T-cell (primary cell): ENCODE results near the gene UBR1. TPM values are rescaled to one million over a fixed set of nuclear protein-coding genes. Genes with fewer than 3 reads are reported as not detected.

Source experiments
- ATAC-seq, 4 experiments: fragments of 200-7000 bp in 3 of 4; fragments of 150-1000 bp in 1 of 4; cut with Tn5 transposase; replicated peaks in 1 of 4; 1 replicate in 3 of 4; 2 replicates in 1 of 4; pipeline ENCODE4 v1.10.0; 2021; ENCODE audit warnings: moderate library complexity in 3 of 4, mild to moderate bottlenecking in 2 of 4, moderate number of reproducible peaks in 1 of 4
- CTCF ChIA-PET, 2 donors: fragments of 300-600 bp; sonication (Branson Sonifier 250); formaldehyde crosslinking; loops; one replicate each; lab custom pipeline; 2022; ENCODE audit warnings: antibody characterized with exemption in 2 of 2; lab: Charles Lee
- POLR2A ChIA-PET, 2 donors: fragments of 300-600 bp; sonication (Branson Sonifier 250); formaldehyde crosslinking; loops; one replicate each; lab custom pipeline; 2022; ENCODE audit warnings: antibody characterized with exemption in 2 of 2; lab: Charles Lee
- DNase-seq, 35 experiments: peaks; one replicate each; pipeline versions ENCODE4 v3.0.0 to v3.0.0-alpha.2; 2013 to 2023
- H3K27ac ChIP-seq: one replicate; pipeline ENCODE4 v1.5.1; 2013; ENCODE audit warnings: low read length
- H3K27me3 ChIP-seq, 2 experiments: replicated peaks in 1 of 2; 1 replicate in 1 of 2; 2 replicates in 1 of 2; pipeline versions ENCODE4 v1.6.1 to v1.7.0; 2013; ENCODE audit warnings: low read length in 1 of 2, mixed read lengths in 1 of 2; ENCODE audit not compliant: control insufficient read depth in 2 of 2, insufficient read depth in 2 of 2; ENCODE audit errors: extremely low read depth in 1 of 2
- H3K36me3 ChIP-seq, 2 donors: 1 replicate in 1 of 2; 2 replicates in 1 of 2; pipeline versions ENCODE4 v1.6.1 to v1.7.0; 2013; ENCODE audit warnings: low read length in 1 of 2; ENCODE audit not compliant: control insufficient read depth in 2 of 2, insufficient read depth in 1 of 2; ENCODE audit errors: extremely low read depth in 1 of 2
- H3K4me1 ChIP-seq, 2 experiments: 1 replicate in 1 of 2; 2 replicates in 1 of 2; pipeline versions ENCODE4 v1.6.1 to v1.7.0; 2013; ENCODE audit warnings: low read length in 2 of 2, mixed read lengths in 1 of 2; ENCODE audit not compliant: insufficient read depth in 2 of 2, control insufficient read depth in 1 of 2; ENCODE audit errors: extremely low read depth in 1 of 2
- H3K4me3 ChIP-seq, 2 donors: 1 replicate in 1 of 2; 2 replicates in 1 of 2; pipeline versions ENCODE4 v1.5.1 to v1.7.0; 2013; ENCODE audit warnings: mild to moderate bottlenecking in 2 of 2, low read length in 1 of 2, moderate library complexity in 1 of 2; ENCODE audit not compliant: control insufficient read depth in 1 of 2; ENCODE audit errors: extremely low read depth in 1 of 2
- H3K9me3 ChIP-seq: 2 replicates; pipeline ENCODE4 v1.7.0; 2013
- H3K27ac Mint-ChIP-seq, 2 donors: one replicate each; pipeline ENCODE4 v1.8.0; 2020 to 2021; ENCODE audit warnings: mild to moderate bottlenecking in 2 of 2, mixed read lengths in 2 of 2
- H3K27me3 Mint-ChIP-seq, 2 donors: one replicate each; pipeline ENCODE4 v1.8.0; 2021 to 2022; ENCODE audit warnings: mixed read lengths in 2 of 2
- H3K36me3 Mint-ChIP-seq: one replicate; pipeline ENCODE4 v1.8.0; 2021; ENCODE audit warnings: mixed read lengths
- H3K4me1 Mint-ChIP-seq, 3 donors: one replicate each; pipeline ENCODE4 v1.8.0; 2020 to 2022; ENCODE audit warnings: mixed read lengths in 3 of 3, mild to moderate bottlenecking in 1 of 3
- H3K4me3 Mint-ChIP-seq, 3 donors: one replicate each; pipeline ENCODE4 v1.8.0; 2020 to 2022; ENCODE audit warnings: mild to moderate bottlenecking in 3 of 3, mixed read lengths in 3 of 3, moderate library complexity in 3 of 3
- H3K9me3 Mint-ChIP-seq, 3 donors: one replicate each; pipeline ENCODE4 v1.8.0; 2020 to 2022; ENCODE audit warnings: mixed read lengths in 3 of 3
- WGBS: methylation state at CpG from one replicate; pipeline ENCODE4 v1.1.5; 2013; ENCODE audit warnings: missing lambda C conversion rate; ENCODE audit not compliant: insufficient coverage; 5-methylcytosine and 5-hydroxymethylcytosine counted together
- total RNA-seq, 35 experiments: library from RNA in 6 of 35; stranded (reverse) in 6 of 35; fragments of 120-200 nt in 1 of 35; gene quantifications; one replicate each; pipeline versions ENCODE4 v1.2.1 to v1.2.4 and lab custom pipeline; 2013 to 2026

Gene UBR1
- total RNA-seq, 5 donors from 2014 or later (not counting 1 experiment from before 2014, with no cell fraction given): 35.0 to 55.6 (median 41.0) TPM

DNA sequence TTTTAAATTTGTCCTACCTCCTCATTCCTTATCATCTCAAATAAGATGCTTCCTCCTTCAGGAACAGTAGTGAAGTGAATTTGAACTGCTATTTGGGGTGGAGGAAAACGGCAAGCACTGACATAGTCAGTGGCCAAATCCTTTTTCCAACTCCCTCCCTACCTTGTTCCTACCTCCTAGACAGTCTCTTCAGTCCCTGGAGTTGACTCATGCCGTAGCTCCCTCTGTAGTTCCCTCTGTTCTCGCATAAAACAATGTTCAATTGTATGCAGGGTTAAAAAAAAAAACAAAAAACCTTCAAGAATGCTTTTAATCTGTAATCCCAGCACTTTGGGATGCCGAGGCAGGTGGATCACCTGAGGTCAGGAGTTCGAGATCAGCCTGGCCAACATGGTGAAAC lies 1.4 kb downstream of the UBR1 start:
- Mint-ChIP-seq H3K4me3 (peak overlapping the region; percentile 54 to 92 (median 56)), H3K27ac (peak overlapping the region in 1 of 2 donors; percentile 28), H3K4me1 (peaks cover 61 to 64% (median 63%) of the 10 kb centered on the region in 3 donors), H3K9me3 (no peaks in the 10 kb centered on the region), H3K27me3 (peaks cover 0 to 4% of the 10 kb centered on the region in 2 donors), H3K36me3 (peaks cover 35% of the 10 kb centered on the region)
- H3K4me1 ChIP-seq: peaks cover 19 to 22% of the 10 kb centered on the region in 2 experiments
- H3K36me3 ChIP-seq: peaks cover 5 to 19% of the 10 kb centered on the region in 2 donors
- no peak overlapping the region for H3K4me3 ChIP-seq
- ChIA-PET POLR2A (interaction anchor here in 1 of 2 donors (0.6 kb wide), 1 partner anchor 37 kb away, joined by 4 read pairs; no protein-coding TSS in a partner anchor), CTCF (no interaction called here)
- no CpG with 5 or more reads among the region's 5 CpGs for WGBS
- ATAC-seq: no peak
- no peaks in the 10 kb centered on the region for H3K27me3 ChIP-seq
- DNase-seq: no peak
- no peaks in the 10 kb centered on the region for H3K9me3 ChIP-seq
- H3K27ac ChIP-seq: no peak overlapping the region

GRCh38 chr15:43103907-43104306 lies 1.9 kb downstream of the UBR1 start:
- H3K4me3 Mint-ChIP-seq: peak overlapping the region; percentile 51 to 92 (median 56)
- no peak overlapping the region for H3K4me3 ChIP-seq
- H3K9me3 Mint-ChIP-seq: no peaks in the 10 kb centered on the region
- H3K36me3 Mint-ChIP-seq: peaks cover 36% of the 10 kb centered on the region
- H3K4me1 Mint-ChIP-seq: peaks cover 62 to 67% (median 64%) of the 10 kb centered on the region in 3 donors
- ATAC-seq (no peak), DNase-seq (no peak)
- H3K27ac Mint-ChIP-seq: no peak overlapping the region
- no peaks in the 10 kb centered on the region for H3K9me3 ChIP-seq
- POLR2A ChIA-PET: no interaction called here
- WGBS: no CpG with 5 or more reads among the region's 1 CpG
- H3K27me3 Mint-ChIP-seq: peaks cover 0 to 4% of the 10 kb centered on the region in 2 donors
- peaks cover 19 to 22% of the 10 kb centered on the region in 2 experiments for H3K4me1 ChIP-seq
- peaks cover 5 to 19% of the 10 kb centered on the region in 2 donors for H3K36me3 ChIP-seq
- CTCF ChIA-PET: interaction anchor here in 1 of 2 donors (0.6 kb wide), 3 partner anchors 8 to 138 kb away, joined by 3 to 6 read pairs (median 3); no protein-coding TSS in a partner anchor
- no peaks in the 10 kb centered on the region for H3K27me3 ChIP-seq
- H3K27ac ChIP-seq: no peak overlapping the region

DNA sequence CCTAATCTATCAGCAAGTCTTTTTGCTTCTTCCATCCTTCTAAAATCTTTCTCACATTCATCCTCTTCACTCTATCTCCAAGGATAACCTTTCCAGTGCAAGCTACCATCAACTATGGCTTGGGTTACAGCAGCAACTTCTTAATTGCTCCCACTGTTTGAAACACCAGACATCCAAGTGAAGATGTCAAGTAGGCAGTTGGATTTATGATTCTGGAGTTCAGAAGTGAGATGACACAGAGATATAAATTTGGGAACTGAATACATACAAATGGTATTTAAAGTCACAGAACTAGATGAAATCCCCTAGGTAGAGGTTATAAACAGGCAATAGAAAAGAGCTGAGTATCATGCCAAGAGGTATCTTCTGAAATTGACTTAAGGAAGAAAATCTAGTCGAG lies 3.7 kb downstream of the UBR1 start:
- Histone ChIP-seq H3K4me1 (peaks cover 22 to 23% of the 10 kb centered on the region in 2 experiments), H3K27ac (no peak overlapping the region), H3K9me3 (no peaks in the 10 kb centered on the region), H3K27me3 (no peaks in the 10 kb centered on the region), H3K36me3 (peaks cover 5 to 23% of the 10 kb centered on the region in 2 donors), H3K4me3 (no peak overlapping the region)
- Mint-ChIP-seq H3K27ac (no peak overlapping the region), H3K9me3 (no peaks in the 10 kb centered on the region), H3K4me1 (peaks cover 75 to 81% (median 77%) of the 10 kb centered on the region in 3 donors), H3K36me3 (peaks cover 43% of the 10 kb centered on the region), H3K27me3 (no peaks in the 10 kb centered on the region), H3K4me3 (no peak overlapping the region)
- POLR2A ChIA-PET: no interaction called here
- no peak for ATAC-seq
- CTCF ChIA-PET: no interaction called here
- 83% methylated on average over 1 of the region's 1 CpG for WGBS
- no peak for DNase-seq

GRCh38 chr15:43100971-43101370 lies 4.9 kb downstream of the UBR1 start:
- Histone ChIP-seq H3K27ac (no peak overlapping the region), H3K4me1 (peaks cover 17 to 21% of the 10 kb centered on the region in 2 experiments), H3K9me3 (no peaks in the 10 kb centered on the region), H3K4me3 (no peak overlapping the region), H3K36me3 (peaks cover 5 to 23% of the 10 kb centered on the region in 2 donors), H3K27me3 (no peaks in the 10 kb centered on the region)
- Mint-ChIP-seq H3K27ac (peak overlapping the region in 1 of 2 donors; percentile 5), H3K4me1 (peaks cover 75 to 85% (median 78%) of the 10 kb centered on the region in 3 donors), H3K36me3 (peaks cover 49% of the 10 kb centered on the region), H3K4me3 (peak overlapping the region in 1 of 3 donors; percentile 1), H3K9me3 (no peaks in the 10 kb centered on the region), H3K27me3 (no peaks in the 10 kb centered on the region)
- no peak for DNase-seq
- ChIA-PET CTCF (no interaction called here), POLR2A (no interaction called here)
- no peak for ATAC-seq

DNA sequence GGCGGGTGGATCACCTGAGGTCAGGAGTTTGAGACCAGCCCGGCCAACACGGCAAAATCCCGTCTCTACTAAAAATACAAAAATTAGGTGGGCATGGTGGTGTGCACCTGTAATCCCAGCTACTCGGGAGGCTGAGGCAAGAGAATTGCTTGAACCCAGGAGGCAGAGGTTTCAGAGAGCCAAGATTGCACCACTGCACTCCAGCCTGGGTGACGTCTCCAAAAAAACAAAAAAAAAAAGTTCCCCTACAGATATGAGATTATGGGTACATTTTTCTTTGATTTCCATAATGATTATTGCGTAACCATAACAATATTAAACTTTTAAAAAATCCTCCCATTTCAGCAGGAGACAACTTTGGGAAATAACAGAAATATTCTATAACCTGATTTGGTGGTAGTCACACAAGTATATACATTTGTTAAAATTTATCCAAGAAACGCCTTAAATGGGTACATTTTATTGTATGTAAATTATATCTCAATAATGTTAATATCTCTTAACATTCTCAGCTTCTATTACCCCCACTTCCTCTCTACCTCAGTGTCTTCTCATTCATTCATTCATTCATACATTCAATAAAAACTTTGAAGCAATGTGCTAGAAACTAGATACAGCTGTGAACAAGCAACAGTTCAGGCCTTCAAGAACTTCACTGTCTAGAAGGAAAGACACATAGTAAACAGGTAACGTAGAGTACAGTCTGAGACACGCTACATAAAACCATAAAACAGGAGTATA lies 6.6 kb downstream of the UBR1 start:
- ATAC-seq: no peak
- Histone ChIP-seq H3K27me3 (no peaks in the 10 kb centered on the region), H3K36me3 (peaks cover 5 to 23% of the 10 kb centered on the region in 2 donors), H3K9me3 (no peaks in the 10 kb centered on the region), H3K4me3 (no peak overlapping the region), H3K4me1 (peaks cover 10 to 11% of the 10 kb centered on the region in 2 experiments), H3K27ac (no peak overlapping the region)
- peaks cover 77 to 88% (median 82%) of the 10 kb centered on the region in 3 donors for H3K4me1 Mint-ChIP-seq
- H3K9me3 Mint-ChIP-seq: no peaks in the 10 kb centered on the region
- H3K36me3 Mint-ChIP-seq: peaks cover 56% of the 10 kb centered on the region
- CTCF ChIA-PET: interaction anchor here in 1 of 2 donors (0.7 kb wide), 1 partner anchor 277 kb away, joined by 6 read pairs; no protein-coding TSS in a partner anchor
- whole genome bisulfite sequencing: no CpG with 5 or more reads among the region's 10 CpGs
- POLR2A ChIA-PET: no interaction called here
- no peak for DNase-seq
- no peak overlapping the region for H3K27ac Mint-ChIP-seq
- H3K27me3 Mint-ChIP-seq: no peaks in the 10 kb centered on the region
- H3K4me3 Mint-ChIP-seq: no peak overlapping the region

DNA sequence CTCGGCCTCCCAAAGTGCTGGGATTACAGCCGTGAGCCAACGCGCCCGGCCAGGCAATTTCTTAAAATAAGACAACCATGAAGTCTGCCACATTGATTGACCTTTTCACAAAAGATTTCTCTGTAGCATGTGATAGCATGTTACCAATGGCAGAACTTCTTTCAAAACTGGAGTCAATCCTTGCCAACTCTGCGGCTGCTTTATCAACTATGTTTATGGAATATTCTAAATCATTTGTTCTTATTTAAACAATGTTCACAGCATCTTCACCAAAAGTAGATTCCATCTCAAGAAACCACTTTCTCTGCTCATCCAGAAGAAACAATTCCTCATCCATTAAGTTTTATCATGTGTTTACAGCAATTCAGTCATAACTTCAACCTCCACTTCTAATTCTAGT lies 9.4 kb downstream of the UBR1 start:
- no peaks in the 10 kb centered on the region for H3K9me3 Mint-ChIP-seq
- no peak overlapping the region for H3K4me3 ChIP-seq
- DNase-seq (no peak), ATAC-seq (no peak)
- POLR2A ChIA-PET: interaction anchor here in 1 of 2 donors (0.6 kb wide), 1 partner anchor 10 kb away, joined by 3 read pairs; no protein-coding TSS in a partner anchor
- no peaks in the 10 kb centered on the region for H3K27me3 ChIP-seq
- H3K27ac Mint-ChIP-seq: no peak overlapping the region
- CTCF ChIA-PET: interaction anchor here in 1 of 2 donors (0.7 kb wide), 1 partner anchor 1655 kb away, joined by 3 read pairs; no protein-coding TSS in a partner anchor
- H3K36me3 ChIP-seq: peaks cover 0 to 20% of the 10 kb centered on the region in 2 donors
- peaks cover 43% of the 10 kb centered on the region for H3K36me3 Mint-ChIP-seq
- 97% methylated on average over 5 of the region's 6 CpGs for WGBS
- no peak overlapping the region for H3K27ac ChIP-seq
- H3K4me1 ChIP-seq: peaks cover 4 to 9% of the 10 kb centered on the region in 2 experiments
- H3K9me3 ChIP-seq: no peaks in the 10 kb centered on the region
- no peak overlapping the region for H3K4me3 Mint-ChIP-seq
- no peaks in the 10 kb centered on the region for H3K27me3 Mint-ChIP-seq
- H3K4me1 Mint-ChIP-seq: peaks cover 65 to 80% (median 71%) of the 10 kb centered on the region in 3 donors
